Vagina (tissue), 2 donors: ENCODE data around the gene CYP11A1.

Experiments
- CTCF ChIP-seq, 3 experiments: fragments of 450-650 bp in 2 of 3; fragments of 200-600 bp in 1 of 3; sonication (generic) in 1 of 3; IDR thresholded peaks; one replicate each; pipeline ENCODE4 v1.5.1; 2017 to 2019; ENCODE audit warnings: antibody characterized with exemption in 3 of 3, mild to moderate bottlenecking in 2 of 3, moderate library complexity in 2 of 3
- POLR2A ChIP-seq, 2 donors: fragments of 450-650 bp; IDR thresholded peaks; one replicate each; pipeline ENCODE4 v1.6.1; 2017; ENCODE audit warnings: antibody characterized with exemption in 2 of 2, mild to moderate bottlenecking in 2 of 2, moderate library complexity in 2 of 2

- TF ChIP-seq CTCF (IDR thresholded peaks at IDR 0.05): peak in 2 of 3 experiments; percentile 25 to 42
- TF ChIP-seq POLR2A (IDR thresholded peaks at IDR 0.05): no peak
Measured at GRCh38 chr15:74320352-74321247, 46.8 kb downstream of the CYP11A1 start.
